ENCODE measurements around the gene RHOA. TPM values are rescaled to one million over a fixed set of nuclear protein-coding genes. Genes with fewer than 3 reads are reported as not detected.
"Not testable (repeated sequence)": the region's sequence is repeated elsewhere in the genome, so short reads cannot be mapped to it uniquely, and the experiment has no call there.

The RHOA gene
- total RNA-seq, 1 experiment from 2014 or later: 323 TPM

DNA sequence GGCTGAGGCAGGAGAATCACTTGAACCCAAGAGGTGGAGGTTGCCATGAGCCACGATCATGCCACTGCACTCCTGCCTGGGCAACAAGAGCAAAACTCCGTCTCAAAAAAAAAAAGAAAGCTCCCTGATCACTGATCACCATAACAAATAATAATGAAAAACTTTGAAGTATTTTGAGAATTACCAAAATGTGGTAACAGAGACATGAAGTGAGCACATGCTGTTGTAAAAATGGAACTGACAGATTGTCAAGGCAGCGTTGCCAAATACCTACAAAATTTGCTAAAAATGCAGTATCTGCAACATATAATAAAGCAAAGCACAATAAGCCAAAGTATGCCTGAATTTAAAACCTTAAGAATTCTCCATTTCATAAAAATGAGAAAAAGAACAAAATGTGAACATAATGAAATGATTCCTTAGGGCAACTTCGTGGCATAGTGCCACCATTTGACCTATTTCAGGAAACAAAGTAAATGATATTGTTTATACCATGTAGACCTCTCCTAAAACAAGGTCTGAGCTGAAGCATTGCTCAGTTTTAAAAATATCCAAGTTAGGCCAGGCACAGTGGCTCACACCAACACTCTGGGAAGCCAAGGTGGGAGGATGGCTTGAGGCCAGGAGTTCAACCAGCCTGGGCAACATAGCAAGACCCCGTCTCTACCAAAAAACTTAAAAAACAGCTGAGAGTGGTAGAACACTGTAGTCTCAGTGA is 77.7 kb downstream of the RHOA start:
- H3K36me3 ChIP-seq: peaks cover 17% of the 10 kb centered on the region
- DNase-seq: no peak

GRCh38 chr3:49333091-49333490 is 78.7 kb downstream of the RHOA start:
- Histone ChIP-seq H3K27ac (no peak overlapping the region), H3K9me3 (replicated peaks) (no peaks in the 10 kb centered on the region), H3K27me3 (no peaks in the 10 kb centered on the region), H3K4me3 (no peak overlapping the region), H3K36me3 (peaks cover 17% of the 10 kb centered on the region), H3K4me1 (no peaks in the 10 kb centered on the region)
- DNase-seq: no peak

More for the DNA sequence above, 77.7 kb downstream of the RHOA start:
- H3K27me3 ChIP-seq: no peaks in the 10 kb centered on the region
- H3K9me3 ChIP-seq (replicated peaks): no peaks in the 10 kb centered on the region
- H3K4me1 ChIP-seq: no peaks in the 10 kb centered on the region
- H3K27ac ChIP-seq: no peak overlapping the region
- no peak overlapping the region for H3K4me3 ChIP-seq

DNA sequence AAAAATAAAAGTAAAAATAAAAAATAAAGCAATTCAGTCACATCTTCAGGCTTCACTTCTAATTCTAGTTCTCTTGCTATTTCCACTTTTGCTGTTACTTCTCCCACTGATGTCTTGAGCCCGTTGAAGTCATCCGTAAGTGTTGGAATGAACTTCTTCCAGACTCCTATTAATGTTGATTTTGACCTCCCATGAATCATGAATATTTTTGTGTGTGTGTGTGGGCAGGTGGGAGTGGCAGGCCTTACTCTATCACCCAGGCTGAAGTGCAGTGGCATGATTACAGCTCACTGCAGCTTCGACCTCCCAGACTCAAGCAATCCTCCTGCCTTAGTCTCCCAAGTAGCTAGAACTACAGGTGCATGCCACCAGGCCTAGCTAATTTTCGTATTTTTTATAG is 82.6 kb downstream of the RHOA start:
- no peak for DNase-seq

DNA sequence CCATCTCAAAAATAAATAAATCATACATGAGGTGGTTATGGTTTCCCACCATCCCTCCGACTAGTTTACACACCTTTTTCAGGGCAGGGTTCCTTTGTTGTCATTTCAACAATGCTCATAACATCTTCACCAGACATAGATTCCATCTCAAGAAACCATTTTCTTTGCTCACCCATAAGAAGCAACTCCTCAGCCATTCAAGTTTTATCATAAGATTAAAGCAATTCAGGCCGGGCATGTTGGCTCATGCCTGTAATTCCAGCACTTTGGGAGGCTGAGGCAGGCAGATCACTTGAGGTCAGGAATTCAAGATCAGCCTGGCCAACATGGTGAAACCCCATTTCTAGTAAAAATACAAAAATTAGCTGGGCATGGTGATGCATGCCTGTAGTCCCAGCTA is 83.4 kb downstream of the RHOA start:
- H3K27me3 ChIP-seq; H3K4me3 ChIP-seq; H3K9me3 ChIP-seq (replicated peaks); DNase-seq; H3K27ac ChIP-seq; H3K4me1 ChIP-seq: not testable (repeated sequence)
- peaks cover 36% of the 10 kb centered on the region for H3K36me3 ChIP-seq

More for the DNA sequence above, 82.6 kb downstream of the RHOA start:
- Histone ChIP-seq H3K36me3 (peaks cover 33% of the 10 kb centered on the region), H3K27ac (no peak overlapping the region), H3K4me1 (no peaks in the 10 kb centered on the region), H3K27me3 (no peaks in the 10 kb centered on the region), H3K9me3 (replicated peaks) (no peaks in the 10 kb centered on the region), H3K4me3 (no peak overlapping the region)

- no peaks in the 10 kb centered on the region for H3K27me3 ChIP-seq
- H3K4me1 ChIP-seq: no peaks in the 10 kb centered on the region
- peaks cover 32% of the 10 kb centered on the region for H3K36me3 ChIP-seq
- H3K27ac ChIP-seq: no peak overlapping the region
- no peak for DNase-seq
- no peak overlapping the region for H3K4me3 ChIP-seq
- no peaks in the 10 kb centered on the region for H3K9me3 ChIP-seq (replicated peaks)
Measured at GRCh38 chr3:49327485-49327884, 84.3 kb downstream of the RHOA start.

- Histone ChIP-seq H3K27ac (no peak overlapping the region), H3K36me3 (peaks cover 45% of the 10 kb centered on the region), H3K27me3 (no peaks in the 10 kb centered on the region), H3K9me3 (replicated peaks) (no peaks in the 10 kb centered on the region), H3K4me1 (no peaks in the 10 kb centered on the region), H3K4me3 (no peak overlapping the region)
- no peak for DNase-seq
Measured at GRCh38 chr3:49324768-49325167, 87.0 kb downstream of the RHOA start.

DNA sequence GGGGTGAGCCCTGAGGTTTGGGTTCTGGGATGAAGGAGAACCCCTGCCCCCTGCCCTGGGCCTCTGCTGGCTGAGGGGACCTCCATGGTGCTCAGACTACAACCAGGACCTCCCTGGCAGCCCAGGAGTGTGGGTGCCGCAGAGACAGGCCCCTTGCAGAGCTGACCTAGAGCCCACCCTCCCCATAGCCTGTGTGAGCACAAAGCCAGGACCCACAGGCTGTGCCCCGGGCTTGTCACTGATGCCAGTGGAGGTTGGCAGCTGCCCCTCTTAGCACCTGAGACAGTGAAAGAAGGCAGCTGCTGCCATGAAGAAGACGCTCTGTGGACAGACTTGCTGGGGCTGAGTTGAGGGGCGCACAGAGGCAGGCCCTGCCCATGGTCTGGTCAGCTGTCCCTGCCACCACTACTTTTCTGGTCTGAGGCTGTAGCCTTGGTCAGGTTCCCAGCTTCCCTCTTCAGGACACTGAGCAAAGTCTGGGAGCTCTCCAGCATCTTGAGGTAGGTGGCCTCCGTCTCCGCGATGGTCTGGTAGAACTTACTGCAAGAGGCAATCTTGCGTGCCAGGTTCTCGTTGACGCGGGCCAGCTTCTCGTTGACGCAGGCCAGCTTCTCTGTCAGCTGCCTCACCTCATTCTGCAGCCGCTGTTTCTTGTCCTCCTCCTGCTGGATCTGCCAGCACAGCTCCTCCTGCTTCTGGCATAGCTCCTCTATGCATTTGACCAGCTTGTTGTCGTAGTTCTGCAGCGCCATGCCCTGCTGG is 94.9 kb downstream of the RHOA start:
- Histone ChIP-seq H3K4me3 (no peak overlapping the region), H3K36me3 (peaks cover 29% of the 10 kb centered on the region), H3K9me3 (replicated peaks) (no peaks in the 10 kb centered on the region), H3K27me3 (no peaks in the 10 kb centered on the region), H3K27ac (no peak overlapping the region), H3K4me1 (no peaks in the 10 kb centered on the region)
- DNase-seq: no peak

- DNase-seq: no peak
- Histone ChIP-seq H3K4me1 (no peaks in the 10 kb centered on the region), H3K27ac (no peak overlapping the region), H3K27me3 (no peaks in the 10 kb centered on the region), H3K4me3 (no peak overlapping the region), H3K36me3 (peaks cover 23% of the 10 kb centered on the region), H3K9me3 (replicated peaks) (no peaks in the 10 kb centered on the region)
Measured at GRCh38 chr3:49313896-49314688, 97.7 kb downstream of the RHOA start.

DNA sequence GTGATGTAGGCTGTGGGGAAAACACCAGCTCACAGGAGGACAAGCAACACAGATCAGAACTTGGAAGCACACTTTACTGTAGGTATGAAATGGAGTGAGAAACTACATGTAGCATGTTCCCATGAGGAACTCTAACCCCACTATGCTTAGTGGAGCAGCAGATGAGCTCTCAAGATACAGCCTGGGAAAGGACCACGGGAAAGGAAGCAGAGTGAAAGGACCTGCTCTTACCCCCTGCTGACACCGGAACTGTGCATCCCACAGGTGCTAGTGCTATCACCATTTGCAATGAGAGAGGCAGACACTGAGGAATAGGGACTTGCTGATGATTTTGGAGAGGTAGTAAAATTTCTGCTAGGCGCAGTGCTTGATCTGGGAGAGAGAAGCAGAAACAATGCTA is 100.5 kb downstream of the RHOA start:
- H3K4me3 ChIP-seq: no peak overlapping the region
- H3K36me3 ChIP-seq: peaks cover 21% of the 10 kb centered on the region; the same call in 1 of the 2 replicates
- H3K27me3 ChIP-seq: no peaks in the 10 kb centered on the region
- no peak overlapping the region for H3K27ac ChIP-seq
- no peaks in the 10 kb centered on the region for H3K4me1 ChIP-seq
- DNase-seq: no peak
- H3K9me3 ChIP-seq (replicated peaks): no peaks in the 10 kb centered on the region

- no peaks in the 10 kb centered on the region for H3K4me1 ChIP-seq
- no peak overlapping the region for H3K4me3 ChIP-seq
- no peaks in the 10 kb centered on the region for H3K9me3 ChIP-seq (replicated peaks)
- no peak overlapping the region for H3K27ac ChIP-seq
- H3K36me3 ChIP-seq: peaks cover 22% of the 10 kb centered on the region; the same call in 1 of the 2 replicates
- DNase-seq: no peak
- H3K27me3 ChIP-seq: no peaks in the 10 kb centered on the region
Measured at GRCh38 chr3:49310677-49311076, 101.1 kb downstream of the RHOA start.

Other genes with a start within 250 kb of the RHOA start
- gene CCDC71, start 245.6 kb downstream of the RHOA start, total RNA-seq (2014; rRNA removed; shearing (Covaris generic)): 16.0 and 19.3 TPM in 2 replicates
- gene KLHDC8B, start 240.4 kb downstream of the RHOA start, total RNA-seq (2014; rRNA removed; shearing (Covaris generic)): 7.8 and 8.6 TPM in 2 replicates
- 1.4 and 1.6 TPM in 2 replicates for gene C3orf62, start 134.7 kb downstream of the RHOA start, total RNA-seq (2014; rRNA removed; shearing (Covaris generic))
- gene USP4, start 71.9 kb downstream of the RHOA start, total RNA-seq (2014; rRNA removed; shearing (Covaris generic)): 10.5 and 10.6 TPM in 2 replicates
- 128 and 148 TPM in 2 replicates for gene GPX1, start 53.6 kb downstream of the RHOA start, total RNA-seq (2014; rRNA removed; shearing (Covaris generic))
- gene TCTA, start 447 bp upstream of the RHOA start, total RNA-seq (2014; rRNA removed; shearing (Covaris generic)): 12.8 and 13.1 TPM in 2 replicates
- 0.26 TPM in 1 of 2 replicates, not detected in the other for gene AMT, start 10.5 kb upstream of the RHOA start, total RNA-seq (2014; rRNA removed; shearing (Covaris generic))
- gene NICN1, start 17.3 kb upstream of the RHOA start, total RNA-seq (2014; rRNA removed; shearing (Covaris generic)): 2.4 and 2.6 TPM in 2 replicates
- gene DAG1, start 58.3 kb upstream of the RHOA start, total RNA-seq (2014; rRNA removed; shearing (Covaris generic)): 79.5 and 82.8 TPM in 2 replicates
- 0.08 and 0.14 TPM in 2 replicates for gene BSN, start 142.5 kb upstream of the RHOA start, total RNA-seq (2014; rRNA removed; shearing (Covaris generic))

Data from SJCRH30 (cell line).